Measurements from ENCODE around the gene C20orf141.
A peak's percentile ranks its signal among the peaks of the same experiment; 100 is the strongest.

Gene C20orf141

DNA sequence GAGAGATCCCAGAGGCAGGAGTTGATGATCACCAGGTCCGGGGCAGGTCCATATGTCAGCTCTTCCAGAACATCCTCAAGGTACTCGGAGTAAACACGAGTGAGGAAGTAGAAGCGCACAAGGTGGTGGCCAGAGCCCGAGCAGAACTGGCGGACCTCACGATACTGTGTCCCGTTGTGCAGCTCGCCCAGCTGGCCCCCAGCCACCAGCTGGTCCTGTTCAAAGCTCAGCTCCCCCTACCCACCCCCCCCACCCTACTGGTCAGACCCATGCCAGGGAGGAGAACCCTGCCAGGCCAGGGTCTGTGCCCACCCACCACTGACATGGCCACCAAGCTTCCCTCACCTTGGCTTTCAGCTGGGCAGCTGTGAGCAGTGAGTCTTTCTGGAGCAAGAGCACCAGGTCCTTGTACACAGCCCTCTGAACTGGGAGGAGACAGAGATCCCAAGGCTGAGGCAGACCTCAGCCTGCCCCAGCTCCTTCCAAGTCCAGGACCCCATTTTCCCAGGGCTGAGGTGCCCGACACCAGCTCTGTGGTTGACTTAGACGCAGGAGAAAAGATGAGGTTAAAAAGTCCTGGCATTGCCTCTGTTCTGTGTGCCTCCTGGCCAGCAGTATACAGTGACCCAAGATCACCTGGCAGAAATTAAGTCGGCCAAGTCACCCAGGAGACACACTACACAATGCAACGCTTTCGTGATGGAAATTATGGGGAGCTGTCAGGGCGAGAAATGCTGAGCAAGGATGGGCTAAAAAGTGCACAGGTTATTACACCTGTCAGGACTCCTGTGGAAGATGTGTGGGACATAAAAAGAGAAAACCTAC lies 24.3 kb downstream of the C20orf141 start:
- no peak overlapping the region for H3K4me3 ChIP-seq (ENCODE audit: low read depth, low read length)
- ChIA-PET POLR2A (interaction anchor here (0.8 to 1.4 kb wide), 2 partner anchors 24 to 31 kb away, joined by 3 to 4 read pairs; partner anchors contain the start of gene C20orf141), CTCF (interaction anchor here (1.0 to 1.5 kb wide), 3 partner anchors 12 to 86 kb away, joined by 4 to 9 read pairs (median 5); no protein-coding TSS in a partner anchor)
- H3K9me3 ChIP-seq (ENCODE audit: control insufficient read depth, insufficient read depth, low read depth, low read length) = no peaks in the 10 kb centered on the region
- peaks cover 6 to 55% of the 10 kb centered on the region in 2 experiments; a peak in 2 of 3 replicates for H3K36me3 ChIP-seq (ENCODE audit: control insufficient read depth in 2 of 2, insufficient read depth in 1 of 2, low read length in 2 of 2)
- no peak overlapping the region for H3K27ac ChIP-seq (ENCODE audit: extremely low read depth, low read depth, low read length)
- H3K4me1 ChIP-seq (ENCODE audit: control insufficient read depth, insufficient read depth, low read length) = peaks cover 6% of the 10 kb centered on the region; the same call in 1 of the 2 replicates
- TF ChIP-seq, protein P1, sequence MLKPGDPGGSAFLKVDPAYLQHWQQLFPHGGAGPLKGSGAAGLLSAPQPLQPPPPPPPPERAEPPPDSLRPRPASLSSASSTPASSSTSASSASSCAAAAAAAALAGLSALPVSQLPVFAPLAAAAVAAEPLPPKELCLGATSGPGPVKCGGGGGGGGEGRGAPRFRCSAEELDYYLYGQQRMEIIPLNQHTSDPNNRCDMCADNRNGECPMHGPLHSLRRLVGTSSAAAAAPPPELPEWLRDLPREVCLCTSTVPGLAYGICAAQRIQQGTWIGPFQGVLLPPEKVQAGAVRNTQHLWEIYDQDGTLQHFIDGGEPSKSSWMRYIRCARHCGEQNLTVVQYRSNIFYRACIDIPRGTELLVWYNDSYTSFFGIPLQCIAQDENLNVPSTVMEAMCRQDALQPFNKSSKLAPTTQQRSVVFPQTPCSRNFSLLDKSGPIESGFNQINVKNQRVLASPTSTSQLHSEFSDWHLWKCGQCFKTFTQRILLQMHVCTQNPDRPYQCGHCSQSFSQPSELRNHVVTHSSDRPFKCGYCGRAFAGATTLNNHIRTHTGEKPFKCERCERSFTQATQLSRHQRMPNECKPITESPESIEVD (tag by site-specific recombination; IDR thresholded peaks at IDR 0.05) = no peak
- TF ChIP-seq YY2 (tag by site-specific recombination; IDR thresholded peaks at IDR 0.05) (no peak), RBAK (tag by site-specific recombination; IDR thresholded peaks at IDR 0.05) (no peak), ZNF768 (tag by site-specific recombination; IDR thresholded peaks at IDR 0.05) (no peak), ZNF660 (tag by site-specific recombination; IDR thresholded peaks at IDR 0.05) (no peak), FEZF1 (tag by site-specific recombination; IDR thresholded peaks at IDR 0.05) (no peak), ZNF785 (tag by site-specific recombination; IDR thresholded peaks at IDR 0.05) (no peak), ZNF16 (tag by site-specific recombination; IDR thresholded peaks at IDR 0.05; ENCODE audit: low read depth) (no peak), ZNF596 (tag by site-specific recombination; IDR thresholded peaks at IDR 0.05) (no peak), ZNF830 (tag by site-specific recombination; IDR thresholded peaks at IDR 0.05; ENCODE audit: low read depth) (no peak), GLIS2 (tag by site-specific recombination; IDR thresholded peaks at IDR 0.05) (no peak), SALL2 (tag by site-specific recombination; IDR thresholded peaks at IDR 0.05; ENCODE audit: borderline replicate concordance) (no peak), MEIS1 (CRISPR knock-in tag; IDR thresholded peaks at IDR 0.05; ENCODE audit: borderline replicate concordance) (no peak), ZNF37A (tag by site-specific recombination; IDR thresholded peaks at IDR 0.05) (no peak)
- TF ChIP-seq, protein P2, sequence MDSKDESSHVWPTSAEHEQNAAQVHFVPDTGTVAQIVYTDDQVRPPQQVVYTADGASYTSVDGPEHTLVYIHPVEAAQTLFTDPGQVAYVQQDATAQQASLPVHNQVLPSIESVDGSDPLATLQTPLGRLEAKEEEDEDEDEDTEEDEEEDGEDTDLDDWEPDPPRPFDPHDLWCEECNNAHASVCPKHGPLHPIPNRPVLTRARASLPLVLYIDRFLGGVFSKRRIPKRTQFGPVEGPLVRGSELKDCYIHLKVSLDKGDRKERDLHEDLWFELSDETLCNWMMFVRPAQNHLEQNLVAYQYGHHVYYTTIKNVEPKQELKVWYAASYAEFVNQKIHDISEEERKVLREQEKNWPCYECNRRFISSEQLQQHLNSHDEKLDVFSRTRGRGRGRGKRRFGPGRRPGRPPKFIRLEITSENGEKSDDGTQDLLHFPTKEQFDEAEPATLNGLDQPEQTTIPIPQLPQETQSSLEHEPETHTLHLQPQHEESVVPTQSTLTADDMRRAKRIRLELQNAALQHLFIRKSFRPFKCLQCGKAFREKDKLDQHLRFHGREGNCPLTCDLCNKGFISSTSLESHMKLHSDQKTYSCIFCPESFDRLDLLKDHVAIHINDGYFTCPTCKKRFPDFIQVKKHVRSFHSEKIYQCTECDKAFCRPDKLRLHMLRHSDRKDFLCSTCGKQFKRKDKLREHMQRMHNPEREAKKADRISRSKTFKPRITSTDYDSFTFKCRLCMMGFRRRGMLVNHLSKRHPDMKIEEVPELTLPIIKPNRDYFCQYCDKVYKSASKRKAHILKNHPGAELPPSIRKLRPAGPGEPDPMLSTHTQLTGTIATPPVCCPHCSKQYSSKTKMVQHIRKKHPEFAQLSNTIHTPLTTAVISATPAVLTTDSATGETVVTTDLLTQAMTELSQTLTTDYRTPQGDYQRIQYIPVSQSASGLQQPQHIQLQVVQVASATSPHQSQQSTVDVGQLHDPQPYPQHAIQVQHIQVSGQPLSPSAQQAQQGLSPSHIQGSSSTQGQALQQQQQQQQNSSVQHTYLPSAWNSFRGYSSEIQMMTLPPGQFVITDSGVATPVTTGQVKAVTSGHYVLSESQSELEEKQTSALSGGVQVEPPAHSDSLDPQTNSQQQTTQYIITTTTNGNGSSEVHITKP (tag by site-specific recombination; IDR thresholded peaks at IDR 0.05) = no peak

DNA sequence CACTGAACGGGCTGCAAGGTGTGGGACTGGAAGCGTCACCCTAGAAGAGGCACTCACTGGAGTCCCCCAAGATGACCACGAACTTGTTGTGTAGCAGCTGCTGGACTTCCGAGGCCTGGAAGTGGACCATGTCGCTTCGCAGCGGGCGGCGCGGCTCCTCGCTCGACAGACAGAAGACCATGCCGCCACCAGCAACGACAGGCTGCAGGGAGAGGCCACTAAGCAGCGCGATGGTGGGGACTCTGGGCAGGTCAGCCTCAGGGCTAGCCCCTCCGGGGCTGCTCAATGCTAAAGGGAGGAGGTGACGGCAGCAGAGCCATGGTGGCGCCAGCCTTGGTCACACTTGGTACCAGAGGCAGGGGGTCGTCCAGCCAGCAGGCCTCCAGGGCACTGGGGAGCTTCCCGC lies 24.9 kb downstream of the C20orf141 start:
- no peak overlapping the region; the same call in 1 of the 2 replicates for H3K4me3 ChIP-seq (ENCODE audit: low read depth, low read length)
- CTCF ChIA-PET = interaction anchor here (0.6 to 1.5 kb wide), 3 partner anchors 12 to 349 kb away, joined by 3 to 9 read pairs (median 3); no protein-coding TSS in a partner anchor
- no peaks in the 10 kb centered on the region for H3K9me3 ChIP-seq (ENCODE audit: control insufficient read depth, insufficient read depth, low read depth, low read length)
- no peak for TF ChIP-seq OSR2 (tag by site-specific recombination; IDR thresholded peaks at IDR 0.05)
- TF ChIP-seq ZNF121 (tag by site-specific recombination; IDR thresholded peaks at IDR 0.05) = no peak
- no peak for TF ChIP-seq ZSCAN16 (tag by site-specific recombination; IDR thresholded peaks at IDR 0.05)
- TF ChIP-seq SCRT2 (tag by site-specific recombination; IDR thresholded peaks at IDR 0.05) = no peak
- TF ChIP-seq ZNF146 (tag by site-specific recombination; IDR thresholded peaks at IDR 0.05) = no peak
- TF ChIP-seq ZNF660 (tag by site-specific recombination; IDR thresholded peaks at IDR 0.05) = no peak
- no peak for TF ChIP-seq REPIN1 (tag by site-specific recombination; IDR thresholded peaks at IDR 0.05; ENCODE audit: low read depth)
- no peak for TF ChIP-seq KLF8 (tag by site-specific recombination; IDR thresholded peaks at IDR 0.05)
- TF ChIP-seq ZNF544 (tag by site-specific recombination; IDR thresholded peaks at IDR 0.05) = no peak
- no peak for TF ChIP-seq ZNF707 (tag by site-specific recombination; IDR thresholded peaks at IDR 0.05)
- TF ChIP-seq ZNF555 (tag by site-specific recombination; conservative IDR thresholded peaks at IDR 0.05) = no peak
- peaks cover under 1 to 55% of the 10 kb centered on the region in 2 experiments; a peak in 2 of 3 replicates for H3K36me3 ChIP-seq (ENCODE audit: control insufficient read depth in 2 of 2, insufficient read depth in 1 of 2, low read length in 2 of 2)
- POLR2A ChIA-PET = interaction anchor here (1.4 kb wide), 2 partner anchors 25 to 33 kb away, joined by 4 to 7 read pairs; partner anchors contain the start of genes C20orf141 and PTPRA
- peaks cover 6% of the 10 kb centered on the region; the same call in 1 of the 2 replicates for H3K4me1 ChIP-seq (ENCODE audit: control insufficient read depth, insufficient read depth, low read length)
- H3K27ac ChIP-seq (ENCODE audit: extremely low read depth, low read depth, low read length) = peak overlapping the region; percentile 92; the same call in 1 of the 2 replicates
